Embryonic facial prominence (tissue), 1 donor: ENCODE data around the gene TTC39C.
"Not testable (repeated sequence)": the region's sequence is repeated elsewhere in the genome, so short reads cannot be mapped to it uniquely, and the experiment has no call there.

Experiments used
- DNase-seq: peaks from one replicate; pipeline ENCODE4 v3.0.0-alpha.2; 2016; ENCODE audit errors: extremely low spot score

The TTC39C gene

GRCh38 chr18:24018299-24018886, 3.8 kb downstream of the TTC39C start:
- DNase-seq: no peak

- DNase-seq: no peak
These were observed 5.2 kb downstream of the TTC39C start for GRCh38 chr18:24019641-24020331.

DNA sequence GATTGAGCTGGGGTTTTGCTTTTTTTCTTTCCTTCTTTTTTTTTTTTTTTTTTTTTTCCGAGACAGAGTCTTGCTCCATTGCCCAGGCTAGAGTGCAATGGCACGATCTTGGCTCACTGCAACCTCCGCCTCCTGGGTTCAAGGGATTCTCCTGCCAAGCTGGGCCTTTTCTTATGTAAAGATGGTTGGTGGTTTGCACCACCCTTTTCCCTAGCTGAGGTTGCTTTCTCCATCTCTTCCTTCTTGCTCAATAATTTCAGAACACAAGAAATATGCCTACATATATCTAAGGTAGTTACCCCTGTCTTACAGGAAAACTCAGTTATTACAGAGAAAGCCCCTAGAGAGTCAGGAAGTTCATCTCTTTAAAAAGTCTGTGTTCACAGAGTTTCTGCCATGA, 7.0 kb downstream of the TTC39C start:
- DNase-seq: no peak

GRCh38 chr18:24022161-24022560, 7.6 kb downstream of the TTC39C start:
- no peak for DNase-seq

DNA sequence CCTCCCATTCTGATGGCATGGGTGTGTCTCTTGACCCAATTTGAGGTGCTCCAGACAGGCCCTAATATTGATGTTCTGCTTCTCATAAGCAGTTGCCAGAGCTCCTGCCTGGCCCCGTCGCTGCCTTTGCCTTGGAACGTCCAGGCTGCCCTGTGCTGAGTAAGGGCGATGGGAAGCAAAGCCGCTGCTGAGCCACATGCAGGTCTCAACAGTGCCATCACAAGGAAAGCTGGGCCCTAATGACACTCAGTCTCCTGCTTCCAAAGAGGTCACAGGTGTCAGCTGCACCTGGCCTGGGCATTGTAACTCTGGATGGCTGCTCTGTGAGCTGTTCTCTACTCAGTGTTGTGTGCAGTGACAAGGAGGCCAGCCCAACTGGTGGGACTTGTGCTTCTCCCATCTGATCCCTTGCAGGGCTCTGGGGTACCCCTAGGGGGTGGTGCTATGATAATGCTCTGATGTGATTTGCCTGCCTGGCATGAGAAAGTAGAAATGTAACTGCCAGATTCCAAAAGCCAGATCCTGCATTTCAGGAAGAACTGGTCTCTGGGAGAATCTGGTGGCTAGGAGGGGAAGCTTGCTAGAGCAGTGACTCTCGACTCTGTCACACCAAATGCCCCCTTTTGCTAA, 8.7 kb downstream of the TTC39C start:
- DNase-seq: no peak

DNA sequence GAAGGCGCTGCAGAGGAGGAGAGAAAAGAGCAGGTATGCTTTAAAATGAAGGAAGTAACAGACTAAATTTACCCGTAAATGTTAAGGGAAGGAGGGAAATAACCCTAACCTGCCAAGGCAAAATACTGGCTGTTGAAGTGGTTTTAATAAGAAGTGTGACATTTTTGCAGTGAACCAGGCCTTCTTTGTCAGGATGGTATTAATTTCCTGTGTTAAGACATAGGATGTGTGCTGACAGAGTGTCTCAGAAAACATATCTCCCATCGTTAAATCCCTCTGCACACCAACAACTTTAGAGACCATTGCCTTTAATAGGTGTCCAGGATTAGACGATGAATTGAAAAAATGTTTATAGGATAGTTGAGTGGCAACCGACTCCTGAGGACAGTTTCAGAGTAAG, 9.9 kb downstream of the TTC39C start:
- no peak for DNase-seq

DNA sequence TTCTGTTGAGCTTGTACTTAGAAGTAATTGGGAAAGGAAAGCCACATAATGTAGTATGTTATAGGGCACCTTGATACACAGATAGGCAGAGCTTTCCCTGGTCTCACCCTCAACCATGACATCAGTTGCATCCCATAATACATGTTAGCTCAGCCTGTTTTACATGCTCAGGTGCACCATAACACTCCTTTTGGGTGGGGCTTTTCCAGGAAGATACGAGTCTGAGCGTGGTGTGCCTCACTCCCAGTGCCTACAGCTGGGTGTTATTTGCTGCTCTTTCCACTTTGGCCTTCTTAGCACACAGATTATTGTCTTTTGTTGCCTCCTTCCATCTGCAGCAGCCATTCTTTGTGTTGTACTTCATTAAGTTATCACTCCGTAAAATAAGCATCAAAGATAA, 11.9 kb downstream of the TTC39C start:
- no peak for DNase-seq

DNA sequence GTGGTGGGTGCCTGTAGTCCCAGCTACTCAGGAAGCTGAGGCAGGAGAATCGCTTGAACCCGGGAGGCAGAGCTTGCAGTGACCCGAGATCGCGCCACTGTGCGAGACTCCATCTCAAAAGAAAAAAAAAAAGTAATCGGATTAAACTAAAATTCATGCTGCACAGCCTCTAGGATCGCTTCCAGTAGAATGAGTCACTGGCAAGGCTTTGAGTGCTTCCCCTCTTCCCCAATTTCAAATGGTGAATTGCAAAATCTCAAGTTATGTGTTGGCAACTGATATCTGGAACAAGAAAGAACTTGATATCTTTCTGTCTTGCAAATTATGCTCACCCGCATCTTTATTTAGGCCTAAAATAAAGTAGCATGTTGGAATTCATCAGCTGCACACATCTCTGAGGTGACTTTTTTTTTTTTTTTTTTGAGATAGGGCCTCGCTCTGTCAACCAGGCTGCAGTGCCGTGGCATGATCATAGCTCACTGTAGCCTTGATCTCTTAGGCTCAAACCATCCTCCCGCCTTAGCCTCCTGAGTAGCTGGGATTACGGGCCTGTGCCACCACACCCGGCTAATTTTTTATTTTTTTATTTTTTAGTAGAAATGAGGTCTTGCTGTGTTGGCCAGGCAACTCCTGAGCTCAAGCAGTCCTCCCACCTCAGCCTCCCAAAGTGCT, 12.7 kb downstream of the TTC39C start:
- no peak for DNase-seq

DNA sequence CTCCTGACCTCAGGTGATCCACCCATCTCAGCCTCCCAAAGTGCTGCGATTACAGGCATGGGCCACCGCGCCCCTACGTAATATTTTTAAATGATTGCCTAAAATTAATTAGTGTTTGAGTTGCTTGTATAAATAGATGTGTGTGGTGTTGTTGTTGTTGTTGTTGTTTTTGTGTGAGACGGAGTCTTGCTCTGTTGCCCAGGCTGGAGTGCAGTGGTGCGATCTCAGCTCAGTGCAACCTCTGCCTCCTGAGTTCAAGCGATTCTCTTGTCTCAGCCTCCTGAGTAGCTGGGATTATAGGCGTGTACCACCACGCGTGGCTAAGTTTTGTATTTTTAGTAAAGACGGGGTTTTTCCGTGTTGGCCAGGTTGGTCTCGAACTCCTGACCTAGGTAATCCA, 14.4 kb downstream of the TTC39C start:
- not testable (repeated sequence) for DNase-seq

- no peak for DNase-seq
These were observed 16.8 kb downstream of the TTC39C start for GRCh38 chr18:24031318-24031717.

DNA sequence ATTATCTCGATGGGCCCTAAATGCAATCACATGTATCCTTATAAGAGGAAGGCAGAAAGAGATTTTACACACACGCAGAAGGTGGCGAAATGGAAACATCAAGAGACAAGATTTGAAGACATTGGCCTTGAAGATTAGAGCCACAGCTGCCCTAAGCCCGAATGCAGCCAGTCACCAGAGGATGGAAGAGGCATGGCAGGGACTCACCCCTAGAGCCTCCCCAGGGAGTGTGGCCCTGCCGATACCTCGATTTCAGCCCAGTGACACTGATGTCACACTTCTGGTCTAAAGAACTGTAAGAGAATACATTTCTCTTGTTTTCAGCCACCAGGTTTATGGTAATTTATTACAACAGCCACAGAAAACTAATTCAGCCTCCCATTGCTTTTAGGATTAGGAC, 17.4 kb downstream of the TTC39C start:
- no peak for DNase-seq

GRCh38 chr18:24033641-24034412, 19.3 kb downstream of the TTC39C start:
- DNase-seq: no peak

DNA sequence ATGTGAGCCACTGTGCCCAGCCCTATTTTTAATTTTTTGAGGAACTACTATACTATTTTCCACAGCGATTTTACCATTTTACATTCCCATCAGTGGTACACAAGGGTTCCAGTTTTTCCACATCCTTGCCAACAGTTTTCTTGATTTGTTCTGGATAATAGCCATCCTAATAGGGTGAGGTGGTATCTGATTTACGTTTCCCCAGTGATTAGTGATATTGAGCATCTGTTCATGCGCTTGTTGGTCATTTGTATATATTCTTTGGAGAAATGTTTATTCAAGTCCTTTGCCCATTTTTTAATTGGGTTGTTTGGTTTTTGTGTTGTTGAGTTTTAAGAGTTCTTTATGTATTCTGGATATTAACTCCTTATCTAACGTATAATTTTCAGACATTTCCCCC, 20.8 kb downstream of the TTC39C start:
- DNase-seq: no peak

- DNase-seq: no peak
These were observed 25.1 kb downstream of the TTC39C start for GRCh38 chr18:24039671-24040070.

GRCh38 chr18:24041691-24042090, 27.1 kb downstream of the TTC39C start:
- DNase-seq: no peak

DNA sequence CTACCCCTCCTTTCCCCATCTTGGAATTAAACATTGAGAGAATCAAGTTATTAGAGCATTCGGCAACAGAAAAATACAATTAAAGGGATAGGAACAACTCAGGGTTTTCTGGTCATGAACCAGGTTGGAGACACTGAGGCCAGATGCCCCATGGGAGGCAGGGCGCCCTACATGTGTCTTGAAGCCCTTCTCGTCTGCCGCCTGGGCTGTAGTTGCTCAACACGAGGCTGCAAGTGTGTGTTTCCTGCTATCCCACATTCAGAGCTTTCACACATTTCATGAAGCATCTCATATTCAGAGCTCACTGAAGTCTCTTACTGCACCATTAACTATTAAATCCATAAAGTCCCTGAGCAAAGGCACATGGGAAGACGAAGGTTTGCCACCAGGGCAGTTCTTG, 28.8 kb downstream of the TTC39C start:
- no peak for DNase-seq

- no peak for DNase-seq
These were observed 33.7 kb downstream of the TTC39C start for GRCh38 chr18:24048261-24048660.

DNA sequence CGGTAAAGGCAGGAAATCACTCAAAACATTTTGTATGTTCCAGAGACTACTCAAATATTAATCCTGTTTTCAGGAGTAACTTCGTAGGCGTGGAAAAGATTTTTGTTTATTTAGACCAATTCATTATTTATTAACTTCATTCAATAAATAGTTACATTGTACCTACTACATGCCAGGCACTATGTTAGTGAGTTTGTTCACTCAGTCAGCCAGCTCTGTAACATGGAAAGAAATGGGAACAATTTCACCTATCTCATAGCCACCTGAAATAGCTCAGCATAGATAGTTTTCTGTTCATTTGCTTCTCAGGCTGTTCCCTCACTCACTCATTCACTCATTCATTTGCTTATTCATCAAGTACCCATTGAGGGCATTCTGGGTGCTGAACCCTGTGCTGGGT, 34.6 kb downstream of the TTC39C start:
- no peak for DNase-seq

DNA sequence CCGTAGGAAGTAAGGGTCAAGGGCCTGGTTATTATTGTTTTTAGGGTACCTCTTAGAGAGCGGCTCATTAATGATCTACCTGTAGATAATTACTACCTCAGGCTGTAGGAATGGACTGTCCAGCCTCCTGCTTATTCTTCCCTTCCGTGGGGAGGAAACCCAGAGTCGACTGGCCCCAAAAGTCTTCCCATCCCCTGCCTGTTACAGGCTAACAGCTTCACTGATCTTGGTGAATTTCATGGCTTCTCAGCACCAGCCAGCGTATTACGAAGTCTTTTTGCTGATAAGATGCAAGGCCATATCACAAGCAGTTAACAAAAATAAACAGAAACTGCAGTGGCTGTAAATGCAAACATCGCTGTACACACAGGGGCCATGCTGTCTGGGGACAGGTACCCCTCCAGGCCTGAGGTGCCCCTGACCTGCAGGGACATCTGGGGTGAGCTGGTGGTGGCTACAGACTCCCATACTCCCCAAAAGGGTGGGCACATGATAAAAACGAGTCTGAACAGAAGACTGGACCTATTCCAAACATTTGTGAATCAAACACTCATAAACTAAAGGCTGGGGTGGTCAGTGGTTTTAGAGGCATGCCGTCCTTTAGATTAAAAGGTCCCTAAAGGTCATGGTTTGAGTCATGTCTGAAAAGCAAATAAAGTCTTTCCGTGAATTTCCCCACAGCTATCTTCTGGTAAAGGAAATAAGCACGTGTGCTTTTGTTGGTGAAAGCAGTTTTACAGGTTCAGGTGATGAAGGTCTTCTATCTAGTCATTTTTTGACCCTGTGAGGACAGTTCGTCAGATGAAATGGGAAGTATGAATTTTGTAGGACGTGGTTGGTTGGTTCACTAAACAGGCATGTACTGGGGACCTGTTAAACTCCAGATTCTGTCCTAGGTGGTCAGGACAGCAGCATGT, 36.7 kb downstream of the TTC39C start:
- DNase-seq: no peak

- no peak for DNase-seq
These were observed 37.5 kb downstream of the TTC39C start for GRCh38 chr18:24052053-24052452.

DNA sequence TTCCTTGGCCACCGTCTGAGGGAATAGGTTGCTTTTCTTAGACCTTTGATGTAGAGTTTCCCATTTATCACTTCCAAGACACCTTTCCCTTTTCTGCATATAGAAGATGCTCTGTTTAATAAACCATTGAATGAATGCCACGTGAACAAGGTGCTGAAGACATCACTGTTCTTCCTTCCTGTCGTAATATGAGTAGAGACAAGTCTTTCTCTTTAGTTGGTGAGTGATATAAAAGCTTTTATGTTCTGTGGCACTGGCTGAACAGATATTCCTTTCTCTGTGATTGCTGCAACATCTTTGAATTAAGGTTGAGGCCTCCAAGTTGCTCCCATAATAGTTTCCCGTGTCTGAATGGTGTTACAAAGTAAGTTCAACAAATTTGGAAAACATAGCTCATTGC, 38.7 kb downstream of the TTC39C start:
- no peak for DNase-seq
